ENCODE data around the gene FOSL1.

The FOSL1 gene

GRCh38 chr11:65863889-65864705 is 36.1 kb downstream of the FOSL1 start:
- no peak for DNase-seq (ENCODE audit: low spot score)

- DNase-seq (ENCODE audit: low spot score): no peak
Measured at GRCh38 chr11:65862941-65863888, 37.0 kb downstream of the FOSL1 start.

GRCh38 chr11:65862191-65862735 is 37.9 kb downstream of the FOSL1 start:
- DNase-seq (ENCODE audit: low spot score): no peak

- no peak for DNase-seq (ENCODE audit: low spot score)
Measured at GRCh38 chr11:65861533-65862183, 38.5 kb downstream of the FOSL1 start.

GRCh38 chr11:65861165-65861505 is 39.1 kb downstream of the FOSL1 start:
- DNase-seq (ENCODE audit: low spot score): no peak

- peak; percentile 89 for DNase-seq (ENCODE audit: low spot score)
Measured at GRCh38 chr11:65860278-65861164, 39.7 kb downstream of the FOSL1 start, which contains the start of gene MUS81. Gene MUS81 (plus strand): TSS chr11:65860433. CDS start chr11:65860754, 321 bp downstream.

- DNase-seq (ENCODE audit: low spot score): no peak
Measured at GRCh38 chr11:65859812-65860277, 40.3 kb downstream of the FOSL1 start.

GRCh38 chr11:65859095-65859811 is 40.9 kb downstream of the FOSL1 start:
- peak; percentile 91 for DNase-seq (ENCODE audit: low spot score)

GRCh38 chr11:65858681-65859087 is 41.5 kb downstream of the FOSL1 start:
- DNase-seq (ENCODE audit: low spot score): no peak

GRCh38 chr11:65857853-65858680 is 42.1 kb downstream of the FOSL1 start, which contains the start of gene CFL1:
Gene CFL1 (minus strand): TSS chr11:65858180. CDS start chr11:65858099, 81 bp downstream.
- peak; percentile 88 for DNase-seq (ENCODE audit: low spot score)

GRCh38 chr11:65857500-65857852 is 42.7 kb downstream of the FOSL1 start:
- no peak for DNase-seq (ENCODE audit: low spot score)

GRCh38 chr11:65856689-65857499 is 43.3 kb downstream of the FOSL1 start:
- peak; percentile 71 for DNase-seq (ENCODE audit: low spot score)

- DNase-seq (ENCODE audit: low spot score): no peak
Measured at GRCh38 chr11:65855927-65856363, 44.2 kb downstream of the FOSL1 start.

GRCh38 chr11:65854852-65855837 is 45.0 kb downstream of the FOSL1 start:
- no peak for DNase-seq (ENCODE audit: low spot score)

GRCh38 chr11:65854161-65854592 is 46.0 kb downstream of the FOSL1 start:
- no peak for DNase-seq (ENCODE audit: low spot score)

GRCh38 chr11:65853246-65853979 is 46.8 kb downstream of the FOSL1 start:
- DNase-seq (ENCODE audit: low spot score): no peak
